Measurements from ENCODE around the gene CXCR6. TPM values are rescaled to one million over a fixed set of nuclear protein-coding genes. Genes with fewer than 3 reads are reported as not detected.

The CXCR6 gene
- total and polyA plus RNA-seq, 2 of the 13 experiments (the other 11 are each of a cell fraction or from before 2014, with no cell fraction given): not detected

GRCh38 chr3:45995236-45996192 is 52.2 kb downstream of the CXCR6 start, which contains the start of gene FYCO1 (continued):
- TF ChIP-seq ZFP91 (CRISPR knock-in tag; IDR thresholded peaks at IDR 0.05; ENCODE audit: borderline replicate concordance): peak; percentile 89
- TF ChIP-seq SNRNP70 (IDR thresholded peaks at IDR 0.05; ENCODE audit: low read depth, low read length): no peak
- no peak for TF ChIP-seq HNF1B (CRISPR knock-in tag; IDR thresholded peaks at IDR 0.05)
- peak; percentile 66; the same call in 1 of the 2 replicates for TF ChIP-seq ERF (CRISPR knock-in tag; IDR thresholded peaks at IDR 0.05)
- TF ChIP-seq ZNF674 (CRISPR knock-in tag; IDR thresholded peaks at IDR 0.05; ENCODE audit: low read depth): no peak
- no peak for TF ChIP-seq ZNF281 (CRISPR knock-in tag; IDR thresholded peaks at IDR 0.05; ENCODE audit: borderline replicate concordance)
- TF ChIP-seq ZBTB8A (CRISPR knock-in tag; IDR thresholded peaks at IDR 0.05; ENCODE audit: borderline replicate concordance, low read depth): no peak
- no peak for TF ChIP-seq IKZF1 (IDR thresholded peaks at IDR 0.05)
- no peak for TF ChIP-seq ZNF660 (CRISPR knock-in tag; IDR thresholded peaks at IDR 0.05; ENCODE audit: borderline replicate concordance, low read depth)
- TF ChIP-seq THRA (CRISPR knock-in tag; IDR thresholded peaks at IDR 0.05; ENCODE audit: borderline replicate concordance): no peak
- peak; percentile 70; the same call in 1 of the 2 replicates for TF ChIP-seq MAX (IDR thresholded peaks at IDR 0.05)
- peak; percentile 75; the same call in 1 of the 2 replicates for TF ChIP-seq TFDP1 (CRISPR knock-in tag; IDR thresholded peaks at IDR 0.05; ENCODE audit: borderline replicate concordance)
- TF ChIP-seq ZNF839 (CRISPR knock-in tag; IDR thresholded peaks at IDR 0.05; ENCODE audit: borderline replicate concordance): no peak; the same call in 1 of the 2 replicates
- peak; percentile 78 for TF ChIP-seq CREB1 (IDR thresholded peaks at IDR 0.05)
- peak; percentile 58 for TF ChIP-seq CREB1 (CRISPR knock-in tag; IDR thresholded peaks at IDR 0.05)
- peak; percentile 56; the same call in 1 of the 2 replicates for TF ChIP-seq SALL1 (CRISPR knock-in tag; IDR thresholded peaks at IDR 0.05)
